Hematopoietic multipotent progenitor cell treated with erythropoietin and hydrocortisone succinate and interleukin-3 and kit ligand, for 17 days (in vitro differentiated cells): ENCODE data around the gene COL4A2.

Source experiments
- DNase-seq: peaks from one replicate; pipeline ENCODE4 v3.0.0-alpha.2; 2015; ENCODE audit warnings: low spot score

COL4A2 gene

DNA sequence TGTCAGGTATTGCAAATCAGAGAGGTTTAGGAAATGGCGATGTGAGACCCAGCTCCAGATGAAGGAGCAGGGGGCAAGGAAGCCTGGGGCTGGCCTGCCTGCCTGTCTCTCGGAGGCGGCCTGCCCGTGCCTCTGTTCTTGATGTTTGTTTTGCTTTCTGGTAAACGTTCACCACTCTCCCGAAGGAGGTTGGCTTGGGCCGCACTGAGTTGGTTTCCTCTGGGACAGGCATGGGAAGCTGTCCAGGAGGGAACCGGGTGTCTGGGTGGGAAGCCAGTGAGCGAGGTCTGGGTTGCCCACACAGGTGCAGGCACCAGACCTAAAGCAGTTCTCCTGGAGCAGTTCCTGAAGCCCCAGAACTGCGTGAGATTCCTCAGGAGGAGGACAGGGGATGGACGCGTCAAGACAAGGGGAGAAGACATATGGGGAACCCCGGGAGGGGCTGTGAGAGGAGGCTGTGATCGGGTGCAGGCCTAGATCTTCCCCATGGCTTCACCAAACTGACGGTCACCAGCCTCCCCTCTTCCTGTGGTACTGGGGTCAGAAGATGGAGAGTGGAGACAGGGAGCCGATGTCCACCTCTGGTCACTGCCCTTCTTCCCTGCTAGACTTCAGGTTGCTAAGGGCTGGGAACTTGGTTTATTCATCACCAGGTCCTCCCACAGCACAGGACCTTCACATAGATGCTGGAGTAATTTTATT, 15.2 kb downstream of the COL4A2 start:
- DNase-seq, result no peak

DNA sequence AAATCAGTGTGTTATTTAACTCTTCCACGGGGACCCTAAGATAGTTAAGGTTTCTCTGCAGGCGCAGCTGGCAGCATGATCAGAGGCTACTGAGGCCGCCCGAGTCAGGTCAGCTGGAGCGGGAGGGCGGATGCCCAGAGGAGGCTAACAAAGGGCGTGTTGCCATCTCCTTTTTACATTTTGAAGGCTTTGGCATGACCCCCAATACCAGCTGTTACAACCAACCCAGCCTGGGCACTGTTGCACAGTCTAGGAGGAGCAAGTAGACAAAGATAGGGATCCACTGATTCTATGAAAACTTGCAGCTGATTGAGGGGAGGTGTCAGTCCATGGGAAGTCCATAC, 15.7 kb downstream of the COL4A2 start:
- no peak for DNase-seq

DNA sequence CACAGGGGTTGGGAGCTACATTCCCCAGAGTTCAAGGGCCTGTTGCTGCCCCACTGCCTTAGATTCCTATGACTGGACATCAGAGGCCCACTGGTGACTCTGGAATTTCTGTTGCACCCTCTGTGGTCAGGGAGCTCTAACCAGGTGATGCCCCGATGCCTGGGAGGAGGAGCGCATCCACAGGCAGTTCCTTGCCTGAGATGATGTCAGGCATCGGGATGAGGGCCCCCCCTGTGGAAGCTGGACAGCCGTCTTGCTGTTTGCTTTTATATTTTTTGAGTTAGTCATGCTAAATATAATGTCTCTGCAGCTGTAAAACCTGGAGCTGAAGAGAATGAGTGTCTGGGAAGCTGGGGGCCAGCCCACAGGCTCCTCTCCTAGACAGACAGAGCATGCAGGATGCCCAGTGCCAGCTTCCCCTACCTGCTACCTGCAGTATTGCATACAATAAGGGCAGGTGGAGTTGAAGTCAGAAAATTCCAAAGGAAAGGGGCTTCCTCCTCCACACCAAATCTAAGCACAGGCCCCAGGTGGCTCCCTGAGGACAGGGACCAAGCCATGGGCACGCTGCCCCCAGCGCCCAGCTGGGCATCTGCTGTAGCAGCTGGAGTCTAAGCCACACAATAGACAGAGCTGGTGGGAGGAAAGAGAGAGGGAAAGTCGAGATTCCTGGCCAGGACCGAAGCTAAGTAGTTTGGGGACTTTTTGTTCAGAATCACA, 16.2 kb downstream of the COL4A2 start:
- DNase-seq, result no peak

DNA sequence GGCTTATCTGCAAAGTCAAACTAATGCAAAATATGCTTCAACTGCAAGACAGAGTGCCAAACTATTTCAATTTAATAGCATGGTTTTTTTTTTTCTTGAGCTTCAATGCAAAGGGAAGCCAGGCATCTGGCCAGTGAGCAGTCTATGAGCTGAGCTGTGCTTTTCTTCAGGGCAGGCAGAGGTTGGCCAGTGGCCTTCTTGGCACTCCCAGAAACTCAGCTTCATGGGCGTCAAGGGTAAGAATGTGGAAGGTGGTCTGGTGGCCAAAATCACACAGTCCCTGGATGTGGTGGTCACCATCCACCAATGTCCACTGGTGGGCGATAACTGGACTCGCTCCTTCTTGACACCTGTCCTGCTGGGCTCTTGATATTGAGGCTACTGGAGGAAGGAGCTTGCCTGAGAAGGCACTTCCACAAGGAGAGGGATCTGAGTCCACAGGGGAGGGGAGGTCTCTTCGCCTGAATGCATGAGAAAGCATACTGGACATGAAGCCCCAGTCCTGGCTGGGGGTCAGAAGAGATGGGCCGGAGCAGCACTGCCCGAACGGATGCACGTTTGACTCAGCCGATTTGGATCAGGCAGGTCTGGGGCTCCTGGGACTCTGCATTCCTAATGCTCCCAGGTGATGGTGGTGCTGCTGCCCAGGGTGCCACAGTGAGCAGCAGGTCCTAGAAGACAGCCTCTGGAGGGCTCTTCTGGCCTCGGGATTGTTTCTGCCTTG, 17.1 kb downstream of the COL4A2 start:
- no peak for DNase-seq

DNA sequence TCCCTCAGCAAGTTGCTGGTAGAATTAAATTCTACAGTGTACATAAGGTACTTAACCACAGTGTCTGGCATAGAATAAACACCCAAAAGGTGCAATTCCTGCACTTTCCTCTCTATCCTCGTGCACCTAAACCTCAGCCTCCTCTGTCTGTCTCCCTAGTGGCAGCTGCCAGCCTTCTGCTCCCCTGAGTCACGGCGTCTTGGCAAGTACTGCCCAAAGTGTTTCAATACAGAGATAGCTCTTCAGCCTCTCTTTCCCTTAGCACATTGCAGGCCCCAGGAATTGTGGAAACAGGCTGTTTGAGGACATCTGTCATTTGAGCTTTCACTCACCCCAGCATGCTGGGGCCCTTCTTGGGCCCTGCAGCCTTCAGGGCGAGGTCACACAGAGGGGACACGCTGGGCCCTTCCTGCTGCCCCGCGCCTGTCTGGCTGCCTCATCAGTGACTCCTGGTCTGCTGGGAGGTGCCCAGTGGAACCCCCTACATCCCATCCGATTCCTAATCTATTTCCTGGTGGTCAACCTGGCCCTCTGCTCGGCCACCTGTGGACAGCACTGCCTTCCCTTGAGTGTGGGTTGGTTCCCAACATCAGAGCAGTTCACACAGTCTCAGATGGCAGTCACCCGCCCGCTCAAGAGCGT, 19.3 kb downstream of the COL4A2 start:
- DNase-seq, result no peak

DNA sequence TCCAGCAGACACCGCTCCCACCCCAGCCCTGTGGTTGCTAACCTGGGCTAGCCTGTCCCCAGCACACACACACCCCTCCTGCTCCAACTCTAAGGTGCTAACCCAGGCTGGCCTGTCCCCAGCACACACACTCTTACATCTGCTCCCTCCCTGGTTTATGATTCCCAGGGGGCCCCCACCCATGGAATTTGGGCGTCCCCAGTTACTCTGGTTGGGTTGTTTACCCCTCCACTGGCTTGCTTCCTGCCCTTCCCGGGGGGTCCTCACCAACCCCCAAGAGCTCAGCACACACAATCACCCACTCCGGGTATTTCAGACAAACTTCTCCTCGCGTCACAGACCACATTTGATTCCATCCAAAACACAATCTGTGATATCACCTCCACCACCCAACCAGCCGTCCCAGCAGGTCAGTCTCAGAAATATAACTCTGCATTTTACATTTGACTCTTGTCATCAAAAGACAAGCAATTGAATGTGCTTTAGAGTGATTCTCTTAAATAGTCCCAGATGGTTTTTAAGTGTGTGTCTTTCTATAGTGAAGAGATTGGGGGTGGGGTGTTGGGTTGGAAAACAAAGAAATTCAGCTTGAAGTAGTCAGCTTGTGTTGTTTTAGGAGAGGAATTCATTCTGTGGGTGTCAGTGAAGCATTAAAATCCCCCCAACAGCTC, 20.1 kb downstream of the COL4A2 start:
- no peak for DNase-seq

DNA sequence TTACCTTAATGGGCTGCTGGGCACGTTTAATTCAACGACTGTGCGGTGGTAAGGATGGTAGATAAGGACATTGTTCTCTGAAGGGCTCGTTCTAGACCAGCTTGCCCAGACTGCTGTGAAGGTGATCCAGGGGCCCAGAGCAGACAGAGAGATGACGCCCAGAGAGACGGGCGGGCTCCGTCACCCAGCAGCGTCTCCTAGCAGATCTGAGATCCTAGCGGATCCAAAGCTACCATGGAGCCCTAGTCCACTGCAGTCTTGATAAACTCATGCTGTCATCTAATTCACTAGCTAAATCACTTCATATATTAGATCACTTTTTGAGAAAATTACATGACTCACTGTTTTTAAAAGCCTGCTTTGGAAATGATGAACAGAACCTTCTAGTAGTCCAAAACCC, 21.5 kb downstream of the COL4A2 start:
- no peak for DNase-seq

DNA sequence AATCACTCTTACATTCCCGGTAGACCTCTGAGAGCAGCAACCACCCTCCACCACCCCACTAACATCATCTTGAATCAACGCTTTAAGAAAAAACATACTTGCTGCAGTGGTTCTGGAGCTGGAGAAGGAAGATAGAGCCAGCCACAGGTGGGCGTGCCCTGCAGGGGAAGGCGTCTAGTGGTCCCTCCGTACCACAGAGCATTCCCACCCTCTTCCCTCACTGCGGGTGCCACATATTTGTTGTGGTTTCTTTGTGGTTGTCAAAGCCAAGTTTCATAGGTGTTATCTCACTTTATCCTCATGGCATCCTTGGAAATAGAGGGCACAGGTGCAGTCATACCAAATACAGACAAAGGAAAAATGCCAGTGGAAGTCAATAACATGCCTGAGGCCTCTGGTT, 22.2 kb downstream of the COL4A2 start:
- no peak for DNase-seq

DNA sequence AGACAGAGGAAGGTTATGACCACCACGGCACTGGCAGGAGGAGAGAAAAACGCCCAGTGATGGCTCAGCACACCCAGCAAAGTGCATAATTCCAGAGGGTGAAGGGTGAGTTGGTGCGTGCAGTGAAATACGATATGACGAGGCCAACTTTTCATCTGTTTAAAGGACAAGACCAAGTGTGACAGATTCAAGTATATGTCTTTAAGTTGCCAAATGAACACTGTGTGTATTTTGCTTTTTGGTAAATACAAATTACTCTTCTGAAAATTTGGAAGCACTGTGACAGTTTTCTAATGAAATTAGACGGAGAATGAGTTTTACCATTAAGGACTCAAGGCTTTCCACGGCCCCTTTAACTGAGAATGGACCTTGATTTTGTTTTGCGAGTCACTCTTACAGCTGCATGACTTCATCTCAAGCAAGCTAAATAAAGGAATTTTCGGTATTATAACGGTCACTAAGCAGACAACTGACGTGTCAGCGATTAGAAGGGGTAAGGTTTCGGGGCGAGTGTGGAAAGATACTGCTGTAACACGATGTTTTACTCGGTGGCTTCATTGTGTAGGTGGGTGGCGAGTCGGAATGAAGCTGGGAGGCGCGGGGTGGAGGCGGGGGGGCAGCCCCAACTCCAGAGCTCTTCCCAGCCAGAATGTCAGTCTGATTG, 22.8 kb downstream of the COL4A2 start:
- DNase-seq, result no peak

DNA sequence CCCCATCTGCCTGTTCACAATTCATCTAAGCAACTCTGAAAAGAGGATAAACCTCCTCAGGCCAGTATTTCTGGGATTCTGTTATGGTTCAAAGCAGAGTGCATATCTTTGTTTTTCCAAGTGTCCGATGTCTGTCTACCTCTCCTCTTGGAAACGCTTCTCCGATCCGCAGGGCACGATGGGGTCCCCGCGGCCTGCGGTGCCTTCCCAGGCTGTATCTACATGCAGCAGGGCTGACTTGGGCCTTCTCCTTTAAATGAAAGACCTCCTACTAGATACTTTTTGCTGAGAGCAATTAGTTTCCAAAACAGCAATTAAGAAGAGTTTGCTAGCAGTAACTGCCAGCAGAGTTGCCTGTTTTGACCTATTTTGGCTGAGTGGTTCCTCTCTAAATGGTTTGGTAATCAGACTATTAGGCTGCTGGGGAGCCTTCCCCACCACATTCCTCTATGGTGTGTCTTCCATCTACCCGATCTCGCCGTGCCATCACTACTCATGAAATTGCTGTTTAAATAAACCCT, 23.5 kb downstream of the COL4A2 start:
- DNase-seq, result no peak

DNA sequence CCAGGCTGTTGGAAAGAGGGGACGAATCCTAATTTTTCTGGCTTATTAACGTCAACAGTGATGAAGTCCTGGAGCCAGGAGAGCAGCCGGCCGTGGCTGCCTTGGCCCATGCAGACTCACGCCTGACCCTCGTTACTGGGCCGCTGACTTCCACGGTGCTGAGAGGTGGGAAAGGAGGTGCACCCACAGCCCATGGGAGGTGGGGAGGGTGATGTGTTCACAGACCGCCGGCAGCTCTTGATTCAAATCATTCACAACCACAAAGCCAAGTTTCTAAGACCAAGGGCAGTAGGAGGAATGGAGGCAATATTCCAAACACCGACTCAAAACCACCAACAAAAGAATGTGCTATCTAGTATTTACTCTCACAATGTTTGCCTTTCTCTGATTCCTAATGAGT, 24.3 kb downstream of the COL4A2 start:
- no peak for DNase-seq

DNA sequence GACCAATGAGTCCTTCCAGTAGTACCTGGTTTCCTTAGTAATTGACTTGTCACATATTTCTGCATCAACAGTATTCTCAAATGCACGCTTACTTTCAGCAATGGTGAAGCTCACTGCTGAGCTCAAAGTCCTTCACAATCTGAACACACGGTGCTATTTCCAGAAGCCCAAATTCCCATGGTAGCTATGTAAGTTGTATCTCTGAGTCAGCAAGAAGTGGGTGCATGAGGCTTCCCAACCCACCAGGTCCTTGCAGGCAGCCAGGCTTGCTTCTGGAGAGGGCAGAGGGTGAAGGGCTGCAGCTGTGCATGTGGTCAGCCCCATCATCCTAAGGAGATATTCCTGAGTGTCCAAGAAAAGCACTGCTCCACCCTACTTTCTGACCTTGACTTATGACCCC, 25.7 kb downstream of the COL4A2 start:
- no peak for DNase-seq

DNA sequence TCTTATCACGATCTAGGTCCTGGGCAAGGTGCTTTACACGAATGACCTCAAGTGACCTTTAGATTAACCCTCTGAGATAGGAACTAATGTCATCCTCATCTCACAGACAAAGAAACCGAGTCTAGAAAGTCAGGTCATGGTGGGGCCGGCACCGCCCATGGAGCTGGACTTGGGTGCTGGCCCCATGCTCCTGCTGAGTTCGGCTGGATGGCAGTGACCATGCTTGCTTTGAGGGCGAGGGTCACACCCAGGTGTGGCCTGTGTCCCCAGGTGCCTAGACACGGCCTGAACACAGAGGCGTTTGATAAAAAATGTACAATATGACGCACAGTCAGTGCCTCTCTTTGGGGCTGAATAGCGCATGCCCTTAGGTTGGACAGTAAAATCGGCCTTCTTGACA, 26.8 kb downstream of the COL4A2 start:
- no peak for DNase-seq

DNA sequence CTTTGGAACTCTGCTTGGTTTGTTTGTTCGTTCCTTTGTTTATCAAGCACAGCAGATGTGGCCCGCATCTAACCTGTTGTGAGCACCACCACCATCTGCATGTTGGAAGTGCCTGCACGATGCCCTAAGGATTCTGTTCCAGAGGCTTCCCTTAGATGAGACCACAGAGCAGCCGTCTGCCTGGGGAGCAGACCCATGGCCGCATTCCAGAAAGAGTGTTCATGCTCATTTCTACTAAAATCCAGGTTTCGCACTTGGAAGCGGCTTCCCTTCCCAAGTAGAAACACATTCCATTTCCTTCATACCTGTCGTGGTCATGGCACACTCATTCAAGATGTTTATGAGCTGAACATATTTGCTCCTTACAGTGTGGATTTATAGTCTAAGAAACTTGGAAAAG, 27.2 kb downstream of the COL4A2 start:
- no peak for DNase-seq

DNA sequence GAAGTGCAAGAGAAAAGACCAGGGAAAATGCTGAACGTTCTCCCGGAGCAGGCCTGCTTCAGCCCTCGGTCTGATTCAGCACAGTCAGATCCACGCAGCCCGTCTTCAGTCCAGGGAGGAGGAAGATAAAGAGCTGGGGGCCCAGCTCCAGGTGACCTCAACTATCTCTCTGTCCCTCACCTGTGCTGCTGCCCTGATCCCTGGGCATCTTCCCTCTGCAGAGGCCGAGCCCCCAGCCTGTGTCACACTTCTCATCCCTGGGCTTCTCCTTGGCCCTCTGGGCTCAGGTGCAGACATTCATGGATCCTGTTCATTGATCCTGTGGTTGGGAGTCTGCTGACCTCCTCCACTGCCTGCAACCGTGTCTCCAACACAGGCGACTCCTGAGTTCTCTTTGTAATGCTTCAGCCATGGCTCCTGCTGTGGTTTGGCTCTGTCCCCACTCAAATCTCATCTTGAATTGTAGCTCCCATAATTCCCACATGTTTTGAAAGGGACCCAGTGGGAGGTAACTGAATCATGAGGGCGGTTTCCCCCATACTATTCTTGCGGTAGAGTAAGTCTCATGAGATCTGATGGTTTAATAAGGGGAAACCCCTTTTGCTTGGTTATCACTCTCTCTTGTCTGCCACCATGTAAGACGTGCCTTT, 27.9 kb downstream of the COL4A2 start:
- DNase-seq, result no peak

DNA sequence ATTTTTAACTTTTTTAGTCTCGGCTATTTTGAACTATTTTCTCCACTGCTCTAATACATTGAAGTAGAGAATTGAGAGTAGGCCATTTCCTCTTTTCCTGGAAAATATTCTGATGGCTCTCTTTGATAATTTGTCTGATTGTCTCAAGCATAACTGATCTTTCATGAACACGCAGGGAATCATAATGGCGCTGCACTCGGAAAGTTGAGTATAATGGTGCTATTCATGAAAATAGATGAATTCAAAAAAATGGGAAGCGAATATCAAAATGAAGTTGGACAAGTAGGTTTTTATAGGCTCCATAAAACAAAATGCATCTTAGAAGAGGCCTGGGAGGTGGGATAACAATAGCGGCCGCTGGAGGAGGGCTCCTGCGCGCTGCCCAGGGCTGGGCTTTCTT, 29.0 kb downstream of the COL4A2 start:
- no peak for DNase-seq

DNA sequence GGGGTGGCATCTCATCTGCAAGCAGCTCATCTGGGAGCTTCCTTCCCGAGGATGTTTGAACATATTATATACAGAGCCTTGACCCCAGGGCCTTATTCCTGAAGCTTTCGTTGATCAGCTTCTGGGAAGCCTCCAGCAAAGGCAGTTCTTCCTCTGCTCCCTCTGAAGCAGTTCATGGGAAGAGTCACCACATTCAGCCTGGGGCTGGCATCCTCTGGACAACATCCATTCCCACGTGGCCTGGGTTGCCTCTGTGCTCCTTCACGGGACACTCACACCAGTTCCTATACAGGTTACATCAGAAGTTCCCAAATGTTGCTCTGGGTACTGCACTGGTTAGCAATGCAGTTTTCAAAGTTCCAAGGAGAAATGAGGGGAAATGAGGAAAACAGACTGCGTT, 29.6 kb downstream of the COL4A2 start:
- no peak for DNase-seq

DNA sequence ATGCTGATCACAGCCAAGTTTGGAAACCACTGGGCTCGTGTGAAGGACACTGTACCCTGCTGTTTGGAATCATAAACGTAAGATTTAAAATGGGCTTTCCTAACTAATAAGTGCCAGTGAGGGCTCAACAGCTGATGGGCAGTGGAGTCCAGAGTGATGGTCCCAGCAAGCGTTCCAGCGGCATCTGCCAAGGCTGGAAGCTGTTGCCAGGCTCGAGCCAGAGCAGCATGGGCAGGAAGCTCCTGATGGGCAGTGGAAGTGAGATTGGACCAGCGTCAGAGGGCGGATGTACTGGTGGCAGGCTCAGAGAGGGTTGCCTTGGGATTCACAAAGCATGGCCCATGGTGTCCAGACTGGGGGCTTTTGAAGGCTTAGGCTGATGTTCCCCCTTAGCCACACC, 30.2 kb downstream of the COL4A2 start:
- DNase-seq, result no peak

DNA sequence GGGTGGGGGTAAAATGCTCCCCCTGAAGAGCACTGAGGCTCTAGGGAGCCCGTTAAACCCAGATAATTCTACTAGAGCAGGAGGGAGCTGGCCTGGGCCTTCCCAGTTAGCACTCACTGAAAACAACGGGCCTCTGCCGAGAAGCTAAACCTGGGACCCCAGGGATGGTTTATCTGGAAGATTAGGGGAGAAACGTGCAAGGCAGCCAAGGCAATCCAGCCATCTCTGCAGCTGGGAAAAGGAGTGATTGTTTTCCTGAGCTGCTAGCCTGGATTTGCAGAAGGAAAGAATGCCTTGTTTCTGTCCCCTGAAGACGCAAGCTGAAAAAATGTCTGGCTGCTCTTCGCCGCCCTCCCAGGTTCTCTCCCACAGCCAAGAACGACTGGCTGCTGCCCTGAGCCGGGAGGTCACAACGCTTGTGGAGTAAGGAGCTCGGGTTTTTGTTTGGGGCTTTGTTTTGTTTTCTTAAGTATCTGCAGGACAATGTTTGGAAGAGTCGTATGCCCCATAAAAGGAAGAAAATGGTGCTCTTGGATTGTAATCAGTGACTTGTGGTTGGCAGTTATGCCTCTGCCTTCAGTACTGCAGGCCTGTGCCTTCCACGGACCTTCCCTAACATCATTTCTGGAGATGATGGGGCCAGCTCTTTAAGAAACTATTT, 31.5 kb downstream of the COL4A2 start:
- DNase-seq, result no peak

DNA sequence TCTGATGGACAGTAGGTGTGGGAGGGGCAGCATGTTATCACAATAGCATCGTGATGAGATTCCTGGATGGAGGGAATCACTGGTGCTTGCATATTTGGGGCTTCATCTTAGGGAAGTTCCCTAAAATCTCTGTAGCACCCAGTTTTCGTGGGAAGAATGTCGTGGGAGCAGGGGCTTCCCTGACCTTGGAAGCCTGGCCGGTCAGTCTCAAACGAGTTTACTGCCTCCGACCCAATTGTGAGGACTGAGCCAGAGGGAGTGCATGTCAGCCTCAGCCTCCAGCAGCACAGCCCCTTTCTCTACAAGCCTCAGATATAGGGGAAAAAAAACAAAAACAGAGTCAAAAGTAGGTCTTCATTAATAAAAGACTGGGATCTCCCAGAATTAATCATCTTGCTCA, 32.2 kb downstream of the COL4A2 start:
- no peak for DNase-seq
